ENCODE results near the gene XPOT. TPM values are rescaled to one million over a fixed set of nuclear protein-coding genes. Genes with fewer than 3 reads are reported as not detected.

XPOT gene
- total RNA-seq, 1 donor from 2014 or later, result 109 TPM

DNA sequence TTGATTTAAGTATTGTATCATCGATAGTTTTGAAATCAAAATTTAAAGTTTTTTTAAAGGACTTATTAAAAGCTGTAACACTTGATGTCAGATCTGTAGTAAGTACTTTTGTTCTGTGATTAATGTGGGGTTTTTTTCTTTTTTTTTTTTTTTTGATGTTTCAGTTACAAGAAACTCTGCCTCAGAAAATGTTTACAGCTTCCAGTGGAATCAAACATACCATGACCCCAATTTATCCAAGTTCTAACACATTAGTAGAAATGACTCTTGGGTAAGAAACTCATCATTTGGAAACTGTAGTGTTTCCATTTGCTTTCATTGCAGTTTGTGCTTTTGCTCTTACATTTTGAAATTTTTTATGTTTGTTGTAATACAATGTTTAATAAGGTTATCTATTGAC is 93.3 kb downstream of the XPOT start:
- no peak overlapping the region for H3K4me3 Mint-ChIP-seq
- Histone ChIP-seq H3K4me2 (no peak overlapping the region), H3K27me3 (no peaks in the 10 kb centered on the region), H3K27ac (no peak overlapping the region), H4K20me1 (ENCODE audit: low read depth) (no peaks in the 10 kb centered on the region), H3K79me2 (ENCODE audit: low read depth) (no peaks in the 10 kb centered on the region), H3F3A (ENCODE audit: low read depth) (peaks cover 8% of the 10 kb centered on the region), H3K9ac (no peak overlapping the region), H3K4me1 (no peaks in the 10 kb centered on the region), H3K9me3 (ENCODE audit: low read depth) (no peaks in the 10 kb centered on the region), H3K36me3 (peaks cover 37% of the 10 kb centered on the region), H2AFZ (replicated peaks) (no peak overlapping the region), H3K4me3 (no peak overlapping the region)
- no peaks in the 10 kb centered on the region for H3K9me3 Mint-ChIP-seq
- H3K36me3 Mint-ChIP-seq, result peaks cover 11% of the 10 kb centered on the region
- no peak overlapping the region for H3K27ac Mint-ChIP-seq
- TF ChIP-seq, protein P1, sequence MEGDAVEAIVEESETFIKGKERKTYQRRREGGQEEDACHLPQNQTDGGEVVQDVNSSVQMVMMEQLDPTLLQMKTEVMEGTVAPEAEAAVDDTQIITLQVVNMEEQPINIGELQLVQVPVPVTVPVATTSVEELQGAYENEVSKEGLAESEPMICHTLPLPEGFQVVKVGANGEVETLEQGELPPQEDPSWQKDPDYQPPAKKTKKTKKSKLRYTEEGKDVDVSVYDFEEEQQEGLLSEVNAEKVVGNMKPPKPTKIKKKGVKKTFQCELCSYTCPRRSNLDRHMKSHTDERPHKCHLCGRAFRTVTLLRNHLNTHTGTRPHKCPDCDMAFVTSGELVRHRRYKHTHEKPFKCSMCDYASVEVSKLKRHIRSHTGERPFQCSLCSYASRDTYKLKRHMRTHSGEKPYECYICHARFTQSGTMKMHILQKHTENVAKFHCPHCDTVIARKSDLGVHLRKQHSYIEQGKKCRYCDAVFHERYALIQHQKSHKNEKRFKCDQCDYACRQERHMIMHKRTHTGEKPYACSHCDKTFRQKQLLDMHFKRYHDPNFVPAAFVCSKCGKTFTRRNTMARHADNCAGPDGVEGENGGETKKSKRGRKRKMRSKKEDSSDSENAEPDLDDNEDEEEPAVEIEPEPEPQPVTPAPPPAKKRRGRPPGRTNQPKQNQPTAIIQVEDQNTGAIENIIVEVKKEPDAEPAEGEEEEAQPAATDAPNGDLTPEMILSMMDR (IDR thresholded peaks at IDR 0.05), result no peak
- no peak for TF ChIP-seq EZH2 (IDR thresholded peaks at IDR 0.05)
- TF ChIP-seq EZH2phosphoT487 (IDR thresholded peaks at IDR 0.05), result no peak
- no peaks in the 10 kb centered on the region for H3K27me3 Mint-ChIP-seq (ENCODE audit: insufficient read depth, low read depth)
- H3K4me1 Mint-ChIP-seq, result no peaks in the 10 kb centered on the region
- no peak for DNase-seq (ENCODE audit: low spot score)

DNA sequence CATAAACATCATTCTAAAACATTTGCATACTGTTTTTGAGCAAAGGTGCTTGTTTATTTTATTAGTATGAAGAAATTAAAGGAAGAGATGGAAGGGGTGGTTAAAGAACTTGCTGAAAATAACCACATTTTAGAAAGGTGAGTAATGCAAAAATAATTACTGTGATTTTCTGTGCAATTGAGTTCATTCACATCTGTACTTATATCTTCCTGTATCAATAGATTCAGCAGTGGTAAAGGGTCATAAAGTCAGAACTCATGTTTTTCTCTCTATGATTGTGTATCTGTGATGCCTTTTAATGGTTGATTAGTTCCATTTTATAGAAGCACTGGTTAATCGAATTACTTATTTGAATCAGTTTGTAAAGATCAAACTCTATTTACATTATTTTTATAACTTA is 93.7 kb downstream of the XPOT start:
- no peaks in the 10 kb centered on the region for H3K4me1 ChIP-seq
- no peaks in the 10 kb centered on the region for H3K27me3 ChIP-seq
- H3K4me2 ChIP-seq, result no peak overlapping the region
- Mint-ChIP-seq H3K27me3 (ENCODE audit: insufficient read depth, low read depth) (no peaks in the 10 kb centered on the region), H3K4me3 (no peak overlapping the region), H3K4me1 (no peaks in the 10 kb centered on the region), H3K27ac (no peak overlapping the region), H3K9me3 (no peaks in the 10 kb centered on the region), H3K36me3 (peaks cover 11% of the 10 kb centered on the region)
- H3K36me3 ChIP-seq, result peaks cover 37% of the 10 kb centered on the region
- no peaks in the 10 kb centered on the region for H3K79me2 ChIP-seq (ENCODE audit: low read depth)
- H3K9me3 ChIP-seq (ENCODE audit: low read depth), result no peaks in the 10 kb centered on the region
- TF ChIP-seq EZH2 (IDR thresholded peaks at IDR 0.05) (no peak), EZH2phosphoT487 (IDR thresholded peaks at IDR 0.05) (no peak)
- TF ChIP-seq, protein P1 (IDR thresholded peaks at IDR 0.05), result no peak
- no peak overlapping the region for H2AFZ ChIP-seq (replicated peaks)
- no peak overlapping the region for H3K4me3 ChIP-seq
- H4K20me1 ChIP-seq (ENCODE audit: low read depth), result no peaks in the 10 kb centered on the region
- no peak overlapping the region for H3K27ac ChIP-seq
- H3F3A ChIP-seq (ENCODE audit: low read depth), result peaks cover 8% of the 10 kb centered on the region
- H3K9ac ChIP-seq, result no peak overlapping the region
- DNase-seq (ENCODE audit: low spot score), result no peak

DNA sequence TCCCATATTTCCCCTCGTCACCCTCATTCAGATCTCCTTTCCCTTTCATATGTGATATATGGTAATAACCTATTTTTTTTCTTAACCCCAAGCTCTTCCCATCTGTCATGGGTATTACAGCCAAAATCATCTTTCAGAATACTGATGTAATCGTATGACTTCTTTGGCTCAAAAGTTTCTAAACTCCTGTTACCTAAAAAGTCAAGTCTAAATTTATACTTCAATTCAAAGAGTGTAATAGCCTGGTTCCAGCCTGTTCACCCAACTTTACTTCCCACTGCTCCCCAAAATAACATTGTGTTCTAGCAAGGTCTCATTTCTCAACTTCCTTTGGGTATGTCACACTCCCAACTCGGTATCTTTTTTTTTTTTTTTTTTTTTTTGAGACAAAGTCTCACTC is 96.2 kb downstream of the XPOT start:
- no peak for TF ChIP-seq EZH2phosphoT487 (IDR thresholded peaks at IDR 0.05)
- TF ChIP-seq, protein P1 (IDR thresholded peaks at IDR 0.05), result no peak
- no peak for TF ChIP-seq EZH2 (IDR thresholded peaks at IDR 0.05)
- Mint-ChIP-seq H3K4me3 (no peak overlapping the region), H3K9me3 (no peaks in the 10 kb centered on the region), H3K4me1 (no peaks in the 10 kb centered on the region), H3K27ac (no peak overlapping the region), H3K36me3 (peaks cover 11% of the 10 kb centered on the region), H3K27me3 (ENCODE audit: insufficient read depth, low read depth) (no peaks in the 10 kb centered on the region)
- no peaks in the 10 kb centered on the region for H3K79me2 ChIP-seq (ENCODE audit: low read depth)
- H3K36me3 ChIP-seq, result peaks cover 28% of the 10 kb centered on the region
- DNase-seq (ENCODE audit: low spot score), result no peak
- no peaks in the 10 kb centered on the region for H4K20me1 ChIP-seq (ENCODE audit: low read depth)
- no peak overlapping the region for H3K4me3 ChIP-seq
- H3K4me2 ChIP-seq, result no peak overlapping the region
- H3K9me3 ChIP-seq (ENCODE audit: low read depth), result no peaks in the 10 kb centered on the region
- no peak overlapping the region for H2AFZ ChIP-seq (replicated peaks)
- no peaks in the 10 kb centered on the region for H3K4me1 ChIP-seq
- no peaks in the 10 kb centered on the region for H3K27me3 ChIP-seq
- H3F3A ChIP-seq (ENCODE audit: low read depth), result peaks cover 6% of the 10 kb centered on the region
- H3K9ac ChIP-seq, result no peak overlapping the region
- H3K27ac ChIP-seq, result no peak overlapping the region

Small RNA genes within 50 kb of the gene (small RNA-seq; reads per million reads assigned to genes)
- not detected for gene RF01210

Other genes with a start within 250 kb of the XPOT start
- gene KICS2, start 182.1 kb upstream of the XPOT start, total RNA-seq (ENCODE audit: low replicate concordance), result 3.9 and 5.8 TPM in 2 replicates
- 1.3 and 4.2 TPM in 2 replicates for gene C12orf56, start 13.6 kb upstream of the XPOT start, total RNA-seq (ENCODE audit: low replicate concordance)
- 30.4 and 51.3 TPM in 2 replicates for gene TBK1, start 47.7 kb downstream of the XPOT start, total RNA-seq (ENCODE audit: low replicate concordance)
- 11.8 and 14.5 TPM in 2 replicates for gene RASSF3, start 206.1 kb downstream of the XPOT start, total RNA-seq (ENCODE audit: low replicate concordance)

Measured in neural progenitor cell (in vitro differentiated cells).